ENCODE measurements around the gene SLC9A7.

SLC9A7 gene

GRCh38 chrX:46587158-46587557 lies 171.8 kb downstream of the SLC9A7 start:
- no peak overlapping the region for H3K4me3 ChIP-seq (ENCODE audit: low read depth, low read length)
- CTCF ChIA-PET: interaction anchor here (0.5 kb wide), 1 partner anchor 252 kb away, joined by 3 read pairs; no protein-coding TSS in a partner anchor
- H3K27ac ChIP-seq (ENCODE audit: extremely low read depth, low read depth, low read length): no peak overlapping the region
- POLR2A ChIA-PET: no interaction called here
- 0 out of 2 replicates have a peak, but pooled peaks have one; percentile 15 for TF ChIP-seq GLIS1 (tag by site-specific recombination; IDR thresholded peaks at IDR 0.05)
- no peak for TF ChIP-seq ZNF677 (tag by site-specific recombination; IDR thresholded peaks at IDR 0.05)
- no peak for TF ChIP-seq KLF9 (tag by site-specific recombination; IDR thresholded peaks at IDR 0.05; ENCODE audit: low read depth)
- TF ChIP-seq ZNF423 (tag by site-specific recombination; IDR thresholded peaks at IDR 0.05): no peak
- no peak for TF ChIP-seq YY2 (tag by site-specific recombination; IDR thresholded peaks at IDR 0.05)
- no peak for TF ChIP-seq ZNF366 (tag by site-specific recombination; conservative IDR thresholded peaks at IDR 0.05)
- TF ChIP-seq, protein P1, sequence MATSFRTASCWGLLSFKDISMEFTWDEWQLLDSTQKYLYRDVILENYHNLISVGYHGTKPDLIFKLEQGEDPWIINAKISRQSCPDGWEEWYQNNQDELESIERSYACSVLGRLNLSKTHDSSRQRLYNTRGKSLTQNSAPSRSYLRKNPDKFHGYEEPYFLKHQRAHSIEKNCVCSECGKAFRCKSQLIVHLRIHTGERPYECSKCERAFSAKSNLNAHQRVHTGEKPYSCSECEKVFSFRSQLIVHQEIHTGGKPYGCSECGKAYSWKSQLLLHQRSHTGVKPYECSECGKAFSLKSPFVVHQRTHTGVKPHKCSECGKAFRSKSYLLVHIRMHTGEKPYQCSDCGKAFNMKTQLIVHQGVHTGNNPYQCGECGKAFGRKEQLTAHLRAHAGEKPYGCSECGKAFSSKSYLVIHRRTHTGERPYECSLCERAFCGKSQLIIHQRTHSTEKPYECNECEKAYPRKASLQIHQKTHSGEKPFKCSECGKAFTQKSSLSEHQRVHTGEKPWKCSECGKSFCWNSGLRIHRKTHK (tag by site-specific recombination; IDR thresholded peaks at IDR 0.05): no peak
- TF ChIP-seq ZNF629 (tag by site-specific recombination; IDR thresholded peaks at IDR 0.05): no peak
- TF ChIP-seq, protein P2, sequence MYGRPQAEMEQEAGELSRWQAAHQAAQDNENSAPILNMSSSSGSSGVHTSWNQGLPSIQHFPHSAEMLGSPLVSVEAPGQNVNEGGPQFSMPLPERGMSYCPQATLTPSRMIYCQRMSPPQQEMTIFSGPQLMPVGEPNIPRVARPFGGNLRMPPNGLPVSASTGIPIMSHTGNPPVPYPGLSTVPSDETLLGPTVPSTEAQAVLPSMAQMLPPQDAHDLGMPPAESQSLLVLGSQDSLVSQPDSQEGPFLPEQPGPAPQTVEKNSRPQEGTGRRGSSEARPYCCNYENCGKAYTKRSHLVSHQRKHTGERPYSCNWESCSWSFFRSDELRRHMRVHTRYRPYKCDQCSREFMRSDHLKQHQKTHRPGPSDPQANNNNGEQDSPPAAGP (tag by site-specific recombination; IDR thresholded peaks at IDR 0.05): no peak
- no peak for TF ChIP-seq YY1 (tag by site-specific recombination; IDR thresholded peaks at IDR 0.05)
- TF ChIP-seq ZNF548 (tag by site-specific recombination; IDR thresholded peaks at IDR 0.05): no peak
- no peak for TF ChIP-seq ZNF324 (tag by site-specific recombination; IDR thresholded peaks at IDR 0.05)
- TF ChIP-seq ZNF24 (tag by site-specific recombination; IDR thresholded peaks at IDR 0.05): no peak
- TF ChIP-seq, protein P3, sequence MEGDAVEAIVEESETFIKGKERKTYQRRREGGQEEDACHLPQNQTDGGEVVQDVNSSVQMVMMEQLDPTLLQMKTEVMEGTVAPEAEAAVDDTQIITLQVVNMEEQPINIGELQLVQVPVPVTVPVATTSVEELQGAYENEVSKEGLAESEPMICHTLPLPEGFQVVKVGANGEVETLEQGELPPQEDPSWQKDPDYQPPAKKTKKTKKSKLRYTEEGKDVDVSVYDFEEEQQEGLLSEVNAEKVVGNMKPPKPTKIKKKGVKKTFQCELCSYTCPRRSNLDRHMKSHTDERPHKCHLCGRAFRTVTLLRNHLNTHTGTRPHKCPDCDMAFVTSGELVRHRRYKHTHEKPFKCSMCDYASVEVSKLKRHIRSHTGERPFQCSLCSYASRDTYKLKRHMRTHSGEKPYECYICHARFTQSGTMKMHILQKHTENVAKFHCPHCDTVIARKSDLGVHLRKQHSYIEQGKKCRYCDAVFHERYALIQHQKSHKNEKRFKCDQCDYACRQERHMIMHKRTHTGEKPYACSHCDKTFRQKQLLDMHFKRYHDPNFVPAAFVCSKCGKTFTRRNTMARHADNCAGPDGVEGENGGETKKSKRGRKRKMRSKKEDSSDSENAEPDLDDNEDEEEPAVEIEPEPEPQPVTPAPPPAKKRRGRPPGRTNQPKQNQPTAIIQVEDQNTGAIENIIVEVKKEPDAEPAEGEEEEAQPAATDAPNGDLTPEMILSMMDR (tag by site-specific recombination; IDR thresholded peaks at IDR 0.05): no peak
- no peak for TF ChIP-seq ZNF600 (tag by site-specific recombination; IDR thresholded peaks at IDR 0.05)
- peak; percentile 66; the same call in 1 of the 2 replicates for TF ChIP-seq WT1 (tag by site-specific recombination; IDR thresholded peaks at IDR 0.05)
- TF ChIP-seq ZNF571 (tag by site-specific recombination; IDR thresholded peaks at IDR 0.05): no peak
- no peaks in the 10 kb centered on the region for H3K36me3 ChIP-seq (ENCODE audit: control insufficient read depth in 2 of 2, insufficient read depth in 1 of 2, low read length in 2 of 2)
- H3K9me3 ChIP-seq (ENCODE audit: control insufficient read depth, insufficient read depth, low read depth, low read length): no peaks in the 10 kb centered on the region
- 0 out of 2 replicates have a peak, but pooled peaks cover 3% of the 10 kb centered on the region for H3K4me1 ChIP-seq (ENCODE audit: control insufficient read depth, insufficient read depth, low read length)

DNA sequence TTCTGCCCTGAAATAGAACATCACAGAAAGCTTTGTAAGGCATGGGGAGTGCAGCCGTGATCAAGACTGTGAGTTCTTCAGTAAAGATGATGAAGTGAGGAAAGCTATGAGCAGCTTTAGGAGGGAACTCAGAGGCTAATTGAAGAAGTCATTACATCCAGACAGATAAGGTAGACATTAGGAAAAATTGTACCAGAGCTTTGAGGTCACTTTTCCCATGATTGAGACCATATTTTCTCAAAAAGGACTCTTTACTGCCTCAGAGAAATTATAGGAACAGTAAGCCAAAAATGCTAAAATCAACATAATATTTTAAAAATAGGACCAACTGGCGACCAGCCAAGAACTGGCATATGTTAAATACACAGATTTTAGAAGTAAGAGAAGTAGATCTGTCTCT lies 174.2 kb downstream of the SLC9A7 start:
- H3K9me3 ChIP-seq (ENCODE audit: control insufficient read depth, insufficient read depth, low read depth, low read length): no peaks in the 10 kb centered on the region
- 0 out of 2 replicates have a peak, but pooled peaks cover 3% of the 10 kb centered on the region for H3K4me1 ChIP-seq (ENCODE audit: control insufficient read depth, insufficient read depth, low read length)
- H3K4me3 ChIP-seq (ENCODE audit: low read depth, low read length): no peak overlapping the region
- CTCF ChIA-PET: no interaction called here
- POLR2A ChIA-PET: no interaction called here
- H3K36me3 ChIP-seq (ENCODE audit: control insufficient read depth in 2 of 2, insufficient read depth in 1 of 2, low read length in 2 of 2): no peaks in the 10 kb centered on the region; a peak in 1 of 3 replicates
- no peak overlapping the region for H3K27ac ChIP-seq (ENCODE audit: extremely low read depth, low read depth, low read length)
- TF ChIP-seq ZNF274 (IDR thresholded peaks at IDR 0.05; ENCODE audit: low read length) (no peak), ZNF274 (tag by site-specific recombination; IDR thresholded peaks at IDR 0.05; ENCODE audit: borderline replicate concordance) (no peak), ZNF112 (tag by site-specific recombination; IDR thresholded peaks at IDR 0.05) (no peak), ZNF549 (tag by site-specific recombination; IDR thresholded peaks at IDR 0.05) (no peak), BCL11B (tag by site-specific recombination; IDR thresholded peaks at IDR 0.05; ENCODE audit: low read depth) (no peak), ZNF37A (tag by site-specific recombination; IDR thresholded peaks at IDR 0.05) (no peak), BCL11A (tag by site-specific recombination; IDR thresholded peaks at IDR 0.05; ENCODE audit: low read depth) (no peak), ZNF19 (tag by site-specific recombination; IDR thresholded peaks at IDR 0.05; ENCODE audit: low read depth) (no peak), ZNF16 (tag by site-specific recombination; IDR thresholded peaks at IDR 0.05; ENCODE audit: low read depth) (no peak), ZNF280C (tag by site-specific recombination; IDR thresholded peaks at IDR 0.05) (no peak), PBX3 (CRISPR knock-in tag; IDR thresholded peaks at IDR 0.05) (no peak), SCRT1 (tag by site-specific recombination; IDR thresholded peaks at IDR 0.05; ENCODE audit: borderline replicate concordance) (no peak), ZNF792 (tag by site-specific recombination; IDR thresholded peaks at IDR 0.05) (no peak)
